OCI-LY1 (cell line): ENCODE data around the gene ELMOD3.
"Not testable (repeated sequence)": the region's sequence is repeated elsewhere in the genome, so short reads cannot be mapped to it uniquely, and the experiment has no call there.

ENCODE experiments used
- H2AFZ ChIP-seq: fragments of 200-600 bp; sonication (generic), shearing (Covaris generic); 2 replicates; pipeline ENCODE4 v1.6.0; 2014; ENCODE audit warnings: antibody characterized with exemption, mild to moderate bottlenecking, low read length
- H3F3A ChIP-seq: fragments of 200-600 bp; sonication (generic), shearing (Covaris generic); 2 replicates; pipeline ENCODE4 v1.6.0; 2014; ENCODE audit warnings: mild to moderate bottlenecking, antibody characterized with exemption, low read length, moderate library complexity; ENCODE audit not compliant: insufficient read depth
- H3K27ac ChIP-seq: fragments of 200-600 bp; sonication (generic); 2 replicates; pipeline ENCODE4 v1.5.1; 2014; ENCODE audit warnings: low read length, mixed run types, mild to moderate bottlenecking, low read depth; ENCODE audit not compliant: poor library complexity, severe bottlenecking
- H3K27me3 ChIP-seq: fragments of 200-600 bp; sonication (generic); 2 replicates; pipeline ENCODE4 v1.6.0; 2014; ENCODE audit warnings: antibody characterized with exemption, mild to moderate bottlenecking, low read length, moderate library complexity; ENCODE audit not compliant: insufficient read depth
- H3K36me3 ChIP-seq: fragments of 200-600 bp; sonication (generic); 2 replicates; pipeline ENCODE4 v1.6.1; 2014; ENCODE audit warnings: mild to moderate bottlenecking, antibody characterized with exemption, low read length, moderate library complexity, mixed read lengths; ENCODE audit not compliant: insufficient read depth
- H3K4me1 ChIP-seq: fragments of 200-600 bp; sonication (generic); 2 replicates; pipeline ENCODE4 v1.5.1; 2014; ENCODE audit warnings: mild to moderate bottlenecking, low read length, moderate library complexity; ENCODE audit not compliant: insufficient read depth, severe bottlenecking
- H3K4me2 ChIP-seq: fragments of 200-600 bp; sonication (generic), shearing (Covaris generic); 2 replicates; pipeline ENCODE4 v1.6.1; 2014; ENCODE audit warnings: low read length
- H3K4me3 ChIP-seq: fragments of 200-600 bp; sonication (generic); 2 replicates; pipeline ENCODE4 v1.5.1; 2014; ENCODE audit warnings: low read length, low read depth, mild to moderate bottlenecking, mixed read lengths; ENCODE audit not compliant: poor library complexity, severe bottlenecking
- H3K79me2 ChIP-seq: fragments of 200-600 bp; shearing (Covaris generic); 2 replicates; pipeline ENCODE4 v1.6.1; 2016; ENCODE audit warnings: mixed run types, low read length, mixed read lengths; ENCODE audit not compliant: insufficient read depth
- H3K9ac ChIP-seq: fragments of 200-600 bp; sonication (generic), shearing (Covaris generic); 2 replicates; pipeline ENCODE4 v1.6.1; 2014; ENCODE audit warnings: mild to moderate bottlenecking, low read length, mixed read lengths
- H3K9me2 ChIP-seq: fragments of 200-600 bp; sonication (generic), shearing (Covaris generic); 2 replicates; pipeline ENCODE4 v1.6.1; 2014; ENCODE audit warnings: low read depth, mild to moderate bottlenecking, low read length, mixed read lengths
- H3K9me3 ChIP-seq: fragments of 200-600 bp; shearing (Covaris generic); 2 replicates; pipeline ENCODE4 v1.6.1; 2014; ENCODE audit warnings: low read length, mixed read lengths
- H4K20me1 ChIP-seq: fragments of 200-600 bp; sonication (generic), shearing (Covaris generic); 2 replicates; pipeline ENCODE4 v1.6.0; 2016; ENCODE audit warnings: mild to moderate bottlenecking, low read length; ENCODE audit not compliant: insufficient read depth
- CTCF ChIP-seq: fragments of 200-600 bp; sonication (generic), shearing (Covaris generic); IDR thresholded peaks from 2 replicates; pipeline ENCODE4 v1.5.1; 2017; ENCODE audit warnings: mild to moderate bottlenecking, antibody characterized with exemption, low read length, moderate library complexity, mixed read lengths
- EZH2 ChIP-seq: fragments of 200-600 bp; sonication (generic), shearing (Covaris generic); IDR thresholded peaks from 2 replicates; pipeline ENCODE4 v1.8.0; 2017; ENCODE audit warnings: borderline replicate concordance, mixed run types, mild to moderate bottlenecking, antibody characterized with exemption, low read length, moderate library complexity, mixed read lengths

Gene ELMOD3

GRCh38 chr2:85319796-85320195 lies 34.8 kb upstream of the ELMOD3 start:
- no peak overlapping the region for H3K9ac ChIP-seq
- TF ChIP-seq CTCF (no peak), EZH2 (no peak)
- peaks cover 87% of the 10 kb centered on the region for H3K36me3 ChIP-seq
- H2AFZ ChIP-seq: no peak overlapping the region
- no peaks in the 10 kb centered on the region for H3K9me3 ChIP-seq
- no peak overlapping the region for H3K27ac ChIP-seq
- H3K4me1 ChIP-seq: peaks cover 3% of the 10 kb centered on the region
- H3F3A ChIP-seq: no peaks in the 10 kb centered on the region
- H3K4me2 ChIP-seq: no peak overlapping the region
- H3K79me2 ChIP-seq: peaks cover under 1% of the 10 kb centered on the region; the same call in 1 of the 2 replicates
- no peaks in the 10 kb centered on the region for H3K9me2 ChIP-seq
- no peak overlapping the region for H3K4me3 ChIP-seq
- H4K20me1 ChIP-seq: no peaks in the 10 kb centered on the region
- H3K27me3 ChIP-seq: no peaks in the 10 kb centered on the region

GRCh38 chr2:85323351-85323987 lies 31.1 kb upstream of the ELMOD3 start:
- H3K9ac ChIP-seq: no peak overlapping the region
- H3K79me2 ChIP-seq: peaks cover 28% of the 10 kb centered on the region
- H3K4me2 ChIP-seq: no peak overlapping the region
- no peak overlapping the region for H2AFZ ChIP-seq
- H3F3A ChIP-seq: no peaks in the 10 kb centered on the region
- no peaks in the 10 kb centered on the region for H3K9me2 ChIP-seq
- no peak for TF ChIP-seq CTCF
- TF ChIP-seq EZH2: no peak
- no peak overlapping the region for H3K4me3 ChIP-seq
- no peaks in the 10 kb centered on the region for H3K27me3 ChIP-seq
- peaks cover 19% of the 10 kb centered on the region for H3K4me1 ChIP-seq
- no peak overlapping the region for H3K27ac ChIP-seq
- H3K9me3 ChIP-seq: no peaks in the 10 kb centered on the region
- no peaks in the 10 kb centered on the region for H4K20me1 ChIP-seq
- H3K36me3 ChIP-seq: peaks cover 85% of the 10 kb centered on the region

- H3K36me3 ChIP-seq: peaks cover 80% of the 10 kb centered on the region
- not testable (repeated sequence) for H3K9me2 ChIP-seq, H3F3A ChIP-seq, H3K9ac ChIP-seq, H3K9me3 ChIP-seq, H3K27ac ChIP-seq, H2AFZ ChIP-seq, H3K4me3 ChIP-seq, H3K4me2 ChIP-seq, H3K27me3 ChIP-seq, H4K20me1 ChIP-seq
- H3K4me1 ChIP-seq: peaks cover 24% of the 10 kb centered on the region
- peaks cover 28% of the 10 kb centered on the region for H3K79me2 ChIP-seq
These were observed 30.6 kb upstream of the ELMOD3 start for GRCh38 chr2:85323988-85324367.
